ENCODE data around the gene CALB2.

GRCh38 chr16:71369494-71369893, 11.0 kb downstream of the CALB2 start:
- TF ChIP-seq CTCF (IDR thresholded peaks at IDR 0.05): no peak
- TF ChIP-seq POLR2A (IDR thresholded peaks at IDR 0.05): no peak

All from uterus (tissue), 2 donors.